Esophagus (tissue), 2 donors: ENCODE results near the gene LPCAT1. TPM values are rescaled to one million over a fixed set of nuclear protein-coding genes. Genes with fewer than 3 reads are reported as not detected.

ENCODE experiments used
- H3K27ac ChIP-seq, 2 donors: one replicate each; pipeline ENCODE4 v1.5.1; 2013; ENCODE audit warnings: low read depth in 2 of 2, mild to moderate bottlenecking in 2 of 2, inconsistent platforms in 1 of 2, low read length in 1 of 2, moderate library complexity in 1 of 2
- H3K27me3 ChIP-seq, 2 donors: one replicate each; pipeline ENCODE4 v1.6.1; 2013; ENCODE audit warnings: low read length in 2 of 2, control low read depth in 1 of 2, mild to moderate bottlenecking in 1 of 2; ENCODE audit not compliant: insufficient read depth in 2 of 2, control insufficient read depth in 1 of 2
- H3K36me3 ChIP-seq, 2 donors: one replicate each; pipeline ENCODE4 v1.6.1; 2013; ENCODE audit warnings: low read length in 1 of 2; ENCODE audit not compliant: control insufficient read depth in 2 of 2, insufficient read depth in 2 of 2
- H3K4me1 ChIP-seq, 2 donors: one replicate each; pipeline ENCODE4 v1.6.1; 2013; ENCODE audit warnings: low read length in 1 of 2; ENCODE audit not compliant: control insufficient read depth in 2 of 2, insufficient read depth in 2 of 2
- H3K4me3 ChIP-seq, 2 donors: one replicate each; pipeline ENCODE4 v1.5.1; 2013; ENCODE audit warnings: low read length in 2 of 2, mild to moderate bottlenecking in 2 of 2, low read depth in 1 of 2, moderate library complexity in 1 of 2
- H3K9me3 ChIP-seq, 2 donors: one replicate each; pipeline ENCODE4 v1.6.1; 2013; ENCODE audit warnings: mild to moderate bottlenecking in 2 of 2, low read depth in 1 of 2, low read length in 1 of 2, moderate library complexity in 1 of 2; ENCODE audit not compliant: control insufficient read depth in 2 of 2, insufficient read depth in 1 of 2
- WGBS, 2 donors: extraction: QIAGEN DNeasy Blood & Tissue Kit; methylation state at CpG; one replicate each; pipeline ENCODE4 v1.1.7; 2013; 5-methylcytosine and 5-hydroxymethylcytosine counted together
- polyA plus RNA-seq, 2 donors: library from polyadenylated mRNA; stranded (reverse); fragments of 200-250 nt; gene quantifications; one replicate each; pipeline ENCODE4 v1.2.3, GENCODE V29; 2013
- donor health status: healthy with polysubstance abuse.
- donor health status: Bipolar disorder and iron deficiency.

The LPCAT1 gene
- polyA plus RNA-seq, 2 donors = 5.0 to 6.3 TPM

- H3K4me1 ChIP-seq = peaks cover 0 to 9% of the 10 kb centered on the region in 2 donors
- 49 to 61% methylated on average over 15 of the region's 15 CpGs for WGBS, 2 donors
- no peak overlapping the region for H3K4me3 ChIP-seq
- H3K9me3 ChIP-seq = peaks cover 0 to 5% of the 10 kb centered on the region in 2 donors
- peaks cover 0 to 19% of the 10 kb centered on the region in 2 donors for H3K27me3 ChIP-seq
- H3K36me3 ChIP-seq = no peaks in the 10 kb centered on the region
- H3K27ac ChIP-seq = no peak overlapping the region
Measured at GRCh38 chr5:1443991-1444360, 79.8 kb downstream of the LPCAT1 start.

- no peak overlapping the region for H3K4me3 ChIP-seq
- peaks cover 0 to 9% of the 10 kb centered on the region in 2 donors for H3K4me1 ChIP-seq
- H3K27ac ChIP-seq = no peak overlapping the region
- peaks cover 0 to 19% of the 10 kb centered on the region in 2 donors for H3K27me3 ChIP-seq
- 60 to 61% methylated on average over 9 of the region's 9 CpGs for WGBS, 2 donors
- no peaks in the 10 kb centered on the region for H3K36me3 ChIP-seq
- H3K9me3 ChIP-seq = peaks cover 0 to 5% of the 10 kb centered on the region in 2 donors
Measured at GRCh38 chr5:1443171-1443570, 80.6 kb downstream of the LPCAT1 start.

- no peak overlapping the region for H3K27ac ChIP-seq
- H3K36me3 ChIP-seq = no peaks in the 10 kb centered on the region
- peaks cover 0 to 5% of the 10 kb centered on the region in 2 donors for H3K9me3 ChIP-seq
- peaks cover 0 to 9% of the 10 kb centered on the region in 2 donors for H3K4me1 ChIP-seq
- H3K27me3 ChIP-seq = peaks cover 0 to 19% of the 10 kb centered on the region in 2 donors
- H3K4me3 ChIP-seq = no peak overlapping the region
- 63 to 72% methylated on average over 36 of the region's 36 CpGs for WGBS, 2 donors
Measured at GRCh38 chr5:1442222-1443145, 81.3 kb downstream of the LPCAT1 start.

GRCh38 chr5:1441166-1441865 is 82.4 kb downstream of the LPCAT1 start:
- no peak overlapping the region for H3K4me3 ChIP-seq
- peaks cover 0 to 2% of the 10 kb centered on the region in 2 donors for H3K9me3 ChIP-seq
- whole genome bisulfite sequencing, 2 donors = 87 to 90% methylated on average over 24 of the region's 24 CpGs
- no peaks in the 10 kb centered on the region for H3K36me3 ChIP-seq
- H3K27me3 ChIP-seq = peaks cover 0 to 14% of the 10 kb centered on the region in 2 donors
- H3K27ac ChIP-seq = no peak overlapping the region
- peaks cover 0 to 9% of the 10 kb centered on the region in 2 donors for H3K4me1 ChIP-seq

- peaks cover 0 to 12% of the 10 kb centered on the region in 2 donors for H3K27me3 ChIP-seq
- H3K4me1 ChIP-seq = peaks cover 0 to 6% of the 10 kb centered on the region in 2 donors
- WGBS, 2 donors = 85 to 90% methylated on average over 3 of the region's 3 CpGs
- peaks cover 0 to 2% of the 10 kb centered on the region in 2 donors for H3K9me3 ChIP-seq
- no peak overlapping the region for H3K4me3 ChIP-seq
- H3K36me3 ChIP-seq = no peaks in the 10 kb centered on the region
- H3K27ac ChIP-seq = no peak overlapping the region
Measured at GRCh38 chr5:1440098-1440493, 83.7 kb downstream of the LPCAT1 start.

GRCh38 chr5:1439388-1440097 is 84.2 kb downstream of the LPCAT1 start:
- Histone ChIP-seq H3K4me3 (no peak overlapping the region), H3K27ac (no peak overlapping the region), H3K27me3 (peaks cover 0 to 10% of the 10 kb centered on the region in 2 donors), H3K4me1 (peaks cover 0 to 6% of the 10 kb centered on the region in 2 donors), H3K36me3 (no peaks in the 10 kb centered on the region), H3K9me3 (peaks cover 0 to 2% of the 10 kb centered on the region in 2 donors)
- WGBS, 2 donors = 64 to 71% methylated on average over 15 of the region's 15 CpGs

GRCh38 chr5:1438871-1439270 is 84.9 kb downstream of the LPCAT1 start:
- H3K4me1 ChIP-seq = no peaks in the 10 kb centered on the region
- WGBS, 2 donors = 87 to 88% methylated on average over 21 of the region's 21 CpGs
- peaks cover 0 to 5% of the 10 kb centered on the region in 2 donors for H3K9me3 ChIP-seq
- H3K36me3 ChIP-seq = no peaks in the 10 kb centered on the region
- no peak overlapping the region for H3K27ac ChIP-seq
- no peak overlapping the region for H3K4me3 ChIP-seq
- H3K27me3 ChIP-seq = peaks cover 0 to 4% of the 10 kb centered on the region in 2 donors

- Histone ChIP-seq H3K27me3 (peaks cover 0 to 4% of the 10 kb centered on the region in 2 donors), H3K36me3 (no peaks in the 10 kb centered on the region), H3K4me1 (no peaks in the 10 kb centered on the region), H3K4me3 (no peak overlapping the region), H3K27ac (no peak overlapping the region), H3K9me3 (peaks cover 0 to 8% of the 10 kb centered on the region in 2 donors)
- 84 to 85% methylated on average over 25 of the region's 25 CpGs for WGBS, 2 donors
Measured at GRCh38 chr5:1437876-1438559, 85.7 kb downstream of the LPCAT1 start.
